Measurements from ENCODE around the gene ZNF789. TPM values are rescaled to one million over a fixed set of nuclear protein-coding genes. Genes with fewer than 3 reads are reported as not detected.

The ZNF789 gene
- polyA plus RNA-seq, 3 donors, result 23.5 to 64.6 (median 30.6) TPM

DNA sequence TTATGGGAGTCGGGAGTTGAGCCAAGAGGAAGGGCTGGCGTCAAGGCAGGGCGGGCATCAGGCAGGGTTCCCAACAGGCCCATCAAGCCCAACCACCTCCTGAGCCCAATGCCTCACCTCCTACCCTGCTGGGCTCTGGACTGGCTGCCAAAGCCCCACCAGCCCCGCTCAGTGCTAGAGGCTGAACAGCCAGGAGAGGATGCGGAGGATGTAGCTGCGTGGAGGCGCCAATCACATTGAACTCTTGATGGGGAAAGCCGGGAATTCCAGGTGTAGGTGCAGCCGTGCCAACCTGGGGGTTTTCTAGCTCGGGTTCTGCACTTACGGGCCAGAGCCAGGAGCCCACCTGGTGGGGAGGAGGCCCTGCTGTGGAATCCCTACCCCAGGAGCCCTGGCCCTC is 19.6 kb upstream of the ZNF789 start:
- no peak for DNase-seq (ENCODE audit: extremely low read depth in 1 of 11, low read depth in 9 of 11, low spot score in 4 of 11)

DNA sequence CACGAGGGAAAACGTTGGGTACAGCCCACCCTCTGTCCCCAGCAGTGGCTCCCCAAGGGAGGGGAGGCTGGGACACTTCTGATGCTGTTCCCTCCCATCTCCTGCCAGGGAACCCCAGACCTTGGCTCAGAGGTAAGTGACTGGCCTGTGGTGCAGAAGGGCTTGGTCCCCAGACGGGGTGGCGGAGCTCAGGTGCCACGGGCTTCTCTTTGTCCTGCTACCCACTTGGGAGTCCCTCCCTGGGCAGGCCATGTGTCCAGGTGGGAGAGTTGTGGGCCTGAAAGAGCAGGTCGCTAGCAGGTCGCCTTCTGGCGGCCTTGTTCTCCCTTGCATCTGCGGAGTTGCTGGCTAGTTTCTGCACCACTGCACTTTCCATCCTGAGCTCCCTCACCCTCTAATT is 16.8 kb upstream of the ZNF789 start:
- DNase-seq (ENCODE audit: extremely low read depth in 1 of 11, low read depth in 9 of 11, low spot score in 4 of 11), result no peak

DNA sequence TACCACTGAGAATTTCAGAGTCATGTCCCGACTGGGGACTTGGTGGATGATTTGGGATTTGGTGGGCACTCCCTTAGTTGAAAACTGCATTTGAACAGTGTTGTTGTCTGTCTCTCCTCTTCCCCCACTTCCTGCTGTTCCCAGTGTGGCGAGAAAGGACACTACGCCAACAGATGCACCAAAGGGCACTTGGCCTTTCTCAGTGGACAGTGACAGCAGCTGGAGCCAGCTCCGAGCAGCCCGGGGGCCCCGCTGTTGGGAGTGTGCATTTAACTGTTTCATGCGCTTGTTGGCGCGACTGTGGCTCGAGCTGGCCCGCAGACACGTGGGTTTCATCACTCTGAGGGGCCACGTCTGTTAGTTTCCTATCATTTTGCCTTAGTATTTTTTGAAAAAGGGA is 16.4 kb upstream of the ZNF789 start:
- no peak for DNase-seq (ENCODE audit: extremely low read depth in 1 of 11, low read depth in 9 of 11, low spot score in 4 of 11)

DNA sequence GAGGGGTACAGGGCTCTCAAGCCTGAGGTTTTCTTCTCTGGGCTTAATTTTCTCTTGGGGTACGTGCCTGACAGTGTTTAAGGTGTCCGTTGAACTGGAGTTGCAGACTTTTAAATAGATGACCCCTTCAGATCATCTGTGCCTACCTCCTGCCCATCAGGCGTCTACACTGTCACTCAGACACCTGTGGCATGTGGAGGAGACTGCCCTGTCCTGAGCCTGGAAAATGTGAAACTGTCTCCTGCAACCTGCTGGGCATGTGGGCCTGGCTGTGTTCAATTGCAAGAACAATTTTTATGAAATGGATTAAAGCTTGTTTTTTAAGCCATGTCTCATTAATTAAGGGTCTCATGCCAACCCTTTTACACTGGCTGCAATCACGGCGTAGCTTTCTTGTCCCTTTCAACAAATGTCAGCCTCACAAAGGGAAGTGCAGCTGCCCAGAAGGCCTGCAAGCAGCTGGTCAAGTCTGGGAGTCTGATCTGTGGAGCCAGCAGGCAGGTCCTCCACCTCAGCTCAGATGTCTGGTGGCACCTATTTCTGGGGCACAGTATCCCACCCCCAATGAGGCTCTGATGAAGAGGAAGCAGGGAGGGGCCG is 15.5 kb upstream of the ZNF789 start:
- DNase-seq (ENCODE audit: extremely low read depth in 1 of 11, low read depth in 9 of 11, low spot score in 4 of 11), result no peak

DNA sequence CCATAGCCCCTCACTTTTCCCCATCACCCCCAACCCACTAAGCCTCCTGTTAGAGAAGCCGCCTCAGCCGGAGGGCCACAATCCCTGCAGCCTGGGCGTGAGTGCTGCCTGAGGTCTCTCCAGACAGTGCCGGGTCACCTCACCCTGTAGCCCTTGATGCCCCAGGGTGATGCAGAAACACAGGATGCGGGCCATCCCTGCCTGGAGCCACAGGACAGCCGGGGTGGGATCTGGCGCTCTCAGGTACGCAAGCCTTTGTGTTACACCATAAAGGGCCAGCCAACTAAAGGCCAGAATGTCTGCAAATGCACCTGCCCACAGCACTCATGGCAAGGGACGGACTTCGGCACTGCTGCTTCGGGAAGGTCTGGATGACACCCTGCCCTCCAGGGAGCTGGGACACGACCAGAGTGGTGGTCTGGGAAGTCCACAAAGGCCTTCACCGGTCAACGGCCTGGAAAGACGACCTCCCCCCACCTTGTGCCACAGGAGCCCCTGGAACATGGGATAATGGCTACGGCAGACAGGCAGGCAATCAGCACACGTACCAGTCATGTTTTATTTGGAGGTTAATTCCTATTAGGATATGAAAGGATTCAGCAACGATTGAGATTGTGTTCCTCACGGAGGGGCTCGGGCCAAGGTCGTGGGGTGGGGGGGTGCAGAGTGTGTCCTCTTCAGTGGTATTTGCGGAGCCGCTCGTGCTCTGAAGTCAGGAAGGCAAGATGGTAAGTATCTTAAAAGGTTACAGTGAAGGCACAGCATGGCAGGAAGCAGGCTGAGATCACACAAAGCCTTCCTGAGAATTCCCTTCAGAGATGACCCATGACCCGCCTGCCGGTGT is 14.8 kb upstream of the ZNF789 start:
- DNase-seq (ENCODE audit: extremely low read depth in 1 of 11, low read depth in 9 of 11, low spot score in 4 of 11), result no peak

DNA sequence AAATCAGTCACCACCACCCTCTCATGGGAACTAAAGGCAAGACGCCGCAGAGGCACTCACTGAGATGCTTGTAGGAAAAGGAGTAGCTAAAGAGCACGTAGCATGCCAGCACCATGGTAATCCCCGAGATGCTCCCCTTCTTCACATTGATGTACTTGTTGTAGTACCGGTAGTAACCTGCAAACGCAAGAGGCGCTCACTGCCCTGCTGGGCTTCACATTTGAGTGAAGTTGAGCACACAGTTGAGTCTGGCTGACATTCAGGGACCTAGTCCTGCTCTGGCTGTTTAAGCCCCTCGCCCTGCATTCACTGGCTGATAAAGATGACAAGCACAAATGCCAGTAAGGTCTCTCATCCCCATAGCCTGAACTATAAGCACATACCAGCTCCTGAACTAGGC is 13.6 kb upstream of the ZNF789 start:
- no peak for DNase-seq (ENCODE audit: extremely low read depth in 1 of 11, low read depth in 9 of 11, low spot score in 4 of 11)

DNA sequence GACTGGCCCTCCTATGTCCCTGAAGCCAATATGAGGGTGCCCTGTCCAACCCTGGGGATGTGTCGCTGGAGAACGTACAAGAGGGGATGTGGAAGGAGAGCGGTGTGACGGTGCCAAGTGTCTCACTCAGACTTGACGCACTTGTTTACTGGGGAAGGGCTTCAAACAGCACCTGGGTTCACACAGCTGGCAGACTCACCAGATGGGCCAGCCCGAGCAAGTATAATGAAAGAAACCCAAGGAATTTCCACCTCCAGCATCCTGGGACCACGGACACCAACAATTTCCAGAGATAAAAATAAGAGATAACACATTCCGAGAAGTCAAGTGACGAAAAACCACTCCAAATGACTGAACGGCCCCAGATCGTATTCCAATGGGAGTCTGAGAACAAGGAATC is 12.0 kb upstream of the ZNF789 start:
- DNase-seq (ENCODE audit: extremely low read depth in 1 of 11, low read depth in 9 of 11, low spot score in 4 of 11), result no peak

DNA sequence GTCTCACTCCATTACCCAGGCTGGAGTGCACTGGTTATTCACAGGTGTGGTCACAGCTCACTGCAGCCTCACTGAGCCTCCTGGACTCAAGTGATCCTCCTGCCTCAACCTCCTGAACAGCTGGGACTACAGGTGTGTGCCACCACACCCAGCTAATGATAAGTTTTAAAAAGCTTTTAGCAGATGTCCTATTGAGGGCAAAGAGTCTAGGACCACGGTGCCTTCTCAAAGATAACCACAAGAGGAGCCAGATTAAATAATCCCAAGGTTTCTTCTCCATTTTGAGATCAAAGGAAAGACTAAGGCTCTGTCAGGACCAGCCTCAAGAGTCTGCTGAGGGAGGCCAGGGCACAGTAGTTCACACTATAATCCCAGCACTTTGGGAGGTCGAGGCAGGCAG is 11.5 kb upstream of the ZNF789 start:
- no peak for DNase-seq (ENCODE audit: extremely low read depth in 1 of 11, low read depth in 9 of 11, low spot score in 4 of 11)

DNA sequence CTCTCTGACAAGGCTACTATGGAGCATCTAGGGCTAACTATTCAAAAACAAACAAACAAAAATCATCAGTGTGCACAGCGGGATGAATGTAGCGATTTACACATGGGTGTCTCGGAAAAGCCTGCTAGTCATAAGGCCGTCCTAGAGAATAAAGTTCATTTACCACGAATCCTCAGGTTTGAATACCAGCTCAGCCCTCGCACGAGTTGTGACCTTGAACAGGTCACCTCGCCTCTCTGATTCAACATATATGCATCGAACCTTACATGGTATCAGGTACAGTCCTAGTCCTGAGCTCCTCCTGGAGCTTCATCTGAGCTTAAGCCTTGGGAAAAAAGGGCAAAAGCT is 7.3 kb upstream of the ZNF789 start:
- no peak for DNase-seq (ENCODE audit: extremely low read depth in 1 of 11, low read depth in 9 of 11, low spot score in 4 of 11)

DNA sequence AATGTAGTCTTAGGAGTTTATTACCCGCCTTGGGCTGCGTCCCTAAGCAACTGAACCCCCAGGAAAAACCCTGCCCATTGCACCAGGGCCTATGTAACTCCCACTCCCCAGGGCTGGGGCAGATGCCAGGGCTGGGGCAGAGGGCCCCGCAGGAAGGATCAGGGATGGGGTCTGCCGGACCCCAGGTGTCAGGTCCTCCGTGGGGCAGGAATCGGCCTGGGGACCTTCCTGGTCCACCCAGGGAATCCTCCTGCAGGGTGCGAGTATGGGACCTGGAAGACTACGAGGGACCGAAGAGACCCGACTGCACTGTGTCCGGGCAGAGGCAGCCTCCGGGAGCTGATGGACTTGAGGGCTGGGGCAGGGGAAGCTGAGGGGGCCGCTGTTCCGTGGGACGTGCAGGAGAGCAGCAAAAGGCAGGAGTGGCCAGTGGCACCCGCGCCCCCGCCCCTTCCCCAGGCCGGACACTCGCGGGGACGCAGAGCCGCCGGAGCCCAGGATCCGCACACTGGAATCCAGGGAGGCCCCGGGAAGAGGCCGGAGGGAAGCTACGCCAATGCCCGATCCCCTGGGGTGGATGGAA is 4.3 kb upstream of the ZNF789 start:
- no peak for DNase-seq (ENCODE audit: extremely low read depth in 1 of 11, low read depth in 9 of 11, low spot score in 4 of 11)

DNA sequence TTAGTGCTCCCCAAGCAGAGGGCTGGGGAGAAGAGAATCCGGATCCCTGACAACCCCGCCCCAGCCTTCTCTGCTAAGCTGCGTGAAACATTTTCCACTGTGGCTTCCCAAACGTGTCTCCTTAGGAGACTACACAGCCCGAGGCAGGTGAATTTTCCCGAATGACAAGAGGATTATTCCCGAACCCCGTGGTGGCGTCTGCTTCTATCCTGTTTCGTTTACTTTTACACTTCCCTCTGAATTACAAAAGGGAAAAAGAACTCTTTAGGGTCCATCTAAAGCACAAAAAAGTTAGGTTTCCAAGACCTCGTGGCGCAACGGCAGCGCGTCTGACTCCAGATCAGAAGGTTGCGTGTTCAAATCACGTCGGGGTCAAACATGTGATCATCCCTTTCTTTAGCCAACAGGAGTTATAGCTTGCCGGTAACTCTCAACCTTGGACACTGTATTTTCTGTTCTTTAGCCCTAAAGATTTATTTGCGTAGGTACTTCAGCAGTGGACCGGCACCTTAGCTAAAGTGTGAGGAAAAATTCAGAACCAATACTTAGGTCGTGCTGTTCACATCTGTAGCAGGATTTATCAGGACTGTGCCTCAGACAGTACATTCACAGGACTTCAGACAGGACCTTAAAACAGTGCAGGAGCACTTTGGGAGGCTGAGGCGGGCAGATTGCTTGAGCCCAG is 3.2 kb upstream of the ZNF789 start:
- no peak for DNase-seq (ENCODE audit: extremely low read depth in 1 of 11, low read depth in 9 of 11, low spot score in 4 of 11)

DNA sequence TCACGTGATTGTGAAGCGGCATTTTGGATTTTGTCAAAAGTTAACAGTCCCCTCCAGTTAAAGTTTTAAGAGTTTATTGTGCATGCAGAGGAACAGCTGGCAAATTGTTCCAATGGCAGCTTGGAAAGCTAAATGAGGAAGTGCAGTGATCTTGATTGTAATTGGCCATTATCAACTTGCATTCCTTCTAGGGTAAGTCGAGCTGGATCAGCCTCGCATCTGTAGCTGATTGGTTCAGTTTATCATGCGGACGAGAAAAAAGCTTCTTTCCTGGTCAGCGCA is 566 bp downstream of the ZNF789 start:
- peak in 5 of 11 donors; percentile 23 to 46 (median 35) for DNase-seq (ENCODE audit: extremely low read depth in 1 of 11, low read depth in 9 of 11, low spot score in 4 of 11)

DNA sequence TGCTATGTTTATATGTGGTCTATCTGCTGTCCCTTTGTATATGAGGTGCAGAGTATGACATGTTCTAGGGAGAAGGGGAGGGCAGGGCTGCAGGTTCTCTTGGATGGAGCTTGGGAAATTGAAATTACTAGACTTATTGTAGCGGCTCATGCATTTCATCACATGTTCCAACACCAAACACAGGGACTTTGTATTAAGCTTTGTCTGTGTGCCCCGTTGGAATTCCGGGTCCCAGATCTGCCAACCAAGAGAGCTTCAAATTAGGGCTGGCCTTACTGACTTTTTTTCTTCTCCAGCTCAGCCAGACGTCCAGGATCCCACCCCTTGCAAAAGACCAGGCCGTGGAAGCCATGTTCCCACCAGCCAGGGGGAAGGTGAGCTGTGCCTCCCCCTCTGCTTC is 3.4 kb downstream of the ZNF789 start:
- no peak for DNase-seq (ENCODE audit: extremely low read depth in 1 of 11, low read depth in 9 of 11, low spot score in 4 of 11)

DNA sequence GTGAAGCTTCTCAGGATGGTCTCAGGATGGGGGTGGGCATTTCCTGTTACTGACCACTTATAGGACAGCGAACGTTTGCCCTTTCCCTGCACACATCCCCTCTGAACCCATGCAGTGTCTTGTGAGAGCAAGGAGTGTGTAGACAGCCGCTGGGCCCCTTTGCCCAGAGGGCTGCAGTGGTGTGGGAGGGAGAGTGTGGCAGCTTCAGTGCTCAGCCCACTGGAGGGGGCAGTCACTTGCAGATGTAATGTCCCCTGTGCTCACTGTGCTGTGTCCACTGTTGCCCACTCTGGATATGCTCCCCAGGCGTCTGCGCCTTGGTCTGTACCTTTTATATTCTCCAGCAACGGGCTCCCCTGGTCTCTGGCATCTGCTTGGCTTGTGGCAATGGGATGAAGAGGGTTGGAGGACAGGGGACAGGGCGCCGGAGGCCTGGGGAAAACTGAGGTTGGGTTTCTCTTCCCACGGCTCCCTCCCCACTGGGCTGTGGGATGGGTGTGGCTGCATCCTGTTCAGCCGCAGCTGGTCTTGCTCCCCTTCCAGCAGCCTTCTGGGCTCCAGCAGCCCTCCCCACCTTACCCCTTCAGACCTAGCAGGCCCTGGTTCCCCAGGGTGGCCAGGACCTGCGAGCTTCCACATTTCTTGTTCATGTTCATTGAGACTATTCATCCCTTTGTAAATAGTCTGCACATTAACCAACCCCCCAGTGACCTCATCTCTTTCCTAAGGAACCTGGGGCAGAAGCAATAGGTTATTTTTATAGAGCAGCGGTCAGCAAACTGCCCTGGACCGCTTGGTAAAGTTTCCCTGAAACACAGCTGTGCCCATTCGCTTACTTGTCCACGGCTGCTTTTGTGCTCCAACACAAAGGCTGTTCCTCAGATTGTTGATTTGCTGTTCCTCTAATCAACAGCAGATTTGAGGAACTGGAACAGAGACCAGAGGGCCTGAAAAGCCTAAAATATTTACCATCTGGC is 6.1 kb downstream of the ZNF789 start:
- DNase-seq (ENCODE audit: extremely low read depth in 1 of 11, low read depth in 9 of 11, low spot score in 4 of 11), result no peak

DNA sequence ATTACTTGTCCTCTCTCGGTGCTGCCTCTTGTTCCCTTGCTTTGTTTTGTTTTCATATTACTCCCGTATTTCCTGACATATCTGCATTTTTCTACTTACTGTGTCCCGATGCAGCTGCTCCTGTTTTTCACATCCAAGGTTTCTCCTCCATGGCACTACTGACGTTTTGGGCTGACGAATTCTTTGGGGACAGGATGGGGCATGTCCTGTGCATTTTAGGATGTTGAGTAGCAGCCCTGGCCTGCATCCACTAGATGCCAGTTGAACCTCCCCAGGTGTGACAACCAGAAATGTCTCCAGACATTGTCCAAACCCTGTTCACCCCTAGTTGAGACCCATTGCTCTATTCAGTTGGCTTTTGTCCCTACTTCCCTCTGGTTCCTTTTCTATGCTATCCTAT is 12.4 kb downstream of the ZNF789 start:
- no peak for DNase-seq (ENCODE audit: extremely low read depth in 1 of 11, low read depth in 9 of 11, low spot score in 4 of 11)

DNA sequence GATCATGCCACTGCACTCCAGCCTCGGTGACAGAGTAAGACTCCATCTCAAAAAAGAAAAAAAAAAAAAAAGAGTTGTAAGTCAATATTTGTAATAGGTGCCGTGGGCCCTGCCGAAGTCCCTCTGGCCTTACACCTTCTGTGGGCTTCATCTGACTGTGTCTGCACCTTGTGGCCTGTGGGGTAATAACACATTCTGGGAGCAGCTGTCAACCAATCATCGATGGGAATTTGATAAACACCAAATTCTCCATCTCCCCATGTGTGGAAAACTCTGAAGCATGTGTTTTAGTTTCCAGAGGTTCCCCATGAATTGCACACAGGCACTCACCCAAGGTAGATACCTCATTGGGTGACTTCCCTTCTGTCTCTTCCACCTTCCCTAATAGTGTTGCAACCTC is 16.5 kb downstream of the ZNF789 start:
- DNase-seq (ENCODE audit: extremely low read depth in 1 of 11, low read depth in 9 of 11, low spot score in 4 of 11), result no peak

DNA sequence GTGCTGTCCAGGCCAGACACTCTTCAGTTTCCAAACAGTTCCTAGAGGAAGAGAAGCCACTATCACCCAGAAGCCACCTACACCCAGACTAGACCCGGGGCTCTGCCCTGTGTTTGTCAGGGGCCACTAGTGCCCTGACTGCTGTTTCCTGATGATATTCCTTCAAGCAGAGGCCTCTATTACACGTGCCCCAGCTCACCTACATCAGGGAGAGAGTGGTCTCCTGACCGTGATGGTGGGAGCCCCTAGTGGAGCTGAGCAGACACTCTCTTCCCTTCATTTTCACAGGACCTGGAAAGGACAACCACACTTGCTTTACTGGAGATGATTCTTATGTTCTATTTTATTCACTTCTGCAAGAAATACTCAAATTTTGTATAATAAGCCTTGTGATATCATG is 18.2 kb downstream of the ZNF789 start:
- no peak for DNase-seq (ENCODE audit: extremely low read depth in 1 of 11, low read depth in 9 of 11, low spot score in 4 of 11)

DNA sequence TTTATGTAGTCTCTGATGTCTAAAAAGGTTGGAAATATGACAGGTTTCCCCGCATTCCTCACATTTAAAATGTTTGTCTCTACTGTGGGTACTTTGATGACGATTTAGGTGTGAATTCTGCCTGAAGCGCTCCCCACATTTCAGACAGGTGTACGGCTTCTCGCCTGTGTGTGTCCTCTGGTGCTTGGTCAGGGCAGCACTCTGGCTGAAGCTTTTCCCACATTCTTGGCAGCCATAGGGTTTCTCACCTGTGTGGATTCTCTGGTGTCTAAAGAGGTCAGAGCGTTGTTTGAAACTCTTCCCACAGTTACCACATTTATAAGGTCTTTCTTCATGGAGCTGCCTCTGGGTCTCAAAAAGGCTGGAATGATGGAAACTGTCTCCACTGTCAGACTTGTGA is 21.1 kb downstream of the ZNF789 start:
- no peak for DNase-seq (ENCODE audit: extremely low read depth in 1 of 11, low read depth in 9 of 11, low spot score in 4 of 11)
